ENCODE data around the gene SCML1.
A peak's percentile ranks its signal among the peaks of the same experiment; 100 is the strongest.

Gene SCML1

DNA sequence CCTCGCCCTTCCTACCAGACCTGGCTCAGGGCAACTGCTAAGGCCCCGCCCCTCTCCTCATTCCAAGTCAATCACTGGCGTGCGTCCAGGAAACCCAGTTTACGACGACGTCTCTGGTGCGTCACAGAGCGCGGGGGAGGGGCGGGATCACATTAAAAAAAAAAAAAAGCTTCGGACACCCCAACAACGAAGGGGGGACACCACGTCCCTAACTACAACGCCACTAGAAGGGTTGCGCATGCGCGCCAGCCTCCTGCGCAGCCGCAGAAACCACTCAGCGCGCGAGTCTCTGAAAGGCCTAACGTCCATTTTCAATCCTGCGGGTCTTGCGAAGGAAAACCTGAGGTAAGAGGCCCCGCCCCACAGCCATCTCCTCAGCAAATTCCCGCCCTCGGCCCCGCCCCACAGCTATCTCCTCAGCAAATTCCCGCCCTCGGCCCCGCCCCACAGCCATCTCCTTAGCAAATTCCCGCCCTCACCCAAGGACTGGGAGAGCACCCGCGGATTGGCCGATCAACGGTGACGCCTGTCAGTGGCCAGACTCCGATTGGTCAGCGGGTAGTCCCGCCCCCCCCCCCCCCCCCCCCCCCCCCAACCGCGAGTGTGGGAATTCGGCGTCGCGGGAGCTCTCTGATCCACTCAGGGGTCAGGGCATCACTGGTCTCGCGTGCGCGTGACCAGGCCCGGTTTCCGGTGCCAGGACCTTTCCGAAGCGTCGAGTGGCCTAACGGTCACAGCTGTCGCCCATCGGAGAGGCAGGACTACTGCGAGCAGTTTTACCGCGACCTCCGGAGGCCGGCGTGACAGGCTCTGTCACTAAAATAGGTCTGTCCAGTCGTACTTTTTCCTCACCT, at the start of gene SCML1:
TSS of gene SCML1 (plus strand) at position 638 of the 854 bp plus-strand sequence. CDS start 6,694 bp downstream, outside the sequence.
- DNase-seq (ENCODE audit: low spot score): peak; percentile 86

DNA sequence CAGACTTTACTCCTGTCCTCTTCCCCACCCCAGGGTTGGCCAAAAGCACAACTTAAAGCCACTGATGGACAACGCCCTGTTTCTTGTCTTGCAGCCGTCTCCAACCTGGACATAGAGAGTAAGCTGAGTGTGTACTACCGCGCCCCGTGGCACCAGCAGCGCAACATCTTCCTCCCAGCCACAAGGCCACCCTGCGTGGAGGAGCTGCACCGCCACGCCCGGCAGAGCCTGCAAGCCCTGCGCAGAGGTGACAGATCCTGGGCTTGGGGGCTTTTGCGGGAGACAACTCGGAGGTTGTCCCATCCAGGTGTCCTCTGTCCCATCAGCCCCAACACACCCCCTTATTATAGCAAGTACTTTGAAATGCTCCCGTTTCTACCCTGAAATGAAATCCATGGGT, 49.6 kb upstream of the SCML1 start:
- no peak for DNase-seq (ENCODE audit: low spot score)

GRCh38 chrX:17689971-17690409, 47.3 kb upstream of the SCML1 start:
- DNase-seq (ENCODE audit: low spot score): peak; percentile 32

DNA sequence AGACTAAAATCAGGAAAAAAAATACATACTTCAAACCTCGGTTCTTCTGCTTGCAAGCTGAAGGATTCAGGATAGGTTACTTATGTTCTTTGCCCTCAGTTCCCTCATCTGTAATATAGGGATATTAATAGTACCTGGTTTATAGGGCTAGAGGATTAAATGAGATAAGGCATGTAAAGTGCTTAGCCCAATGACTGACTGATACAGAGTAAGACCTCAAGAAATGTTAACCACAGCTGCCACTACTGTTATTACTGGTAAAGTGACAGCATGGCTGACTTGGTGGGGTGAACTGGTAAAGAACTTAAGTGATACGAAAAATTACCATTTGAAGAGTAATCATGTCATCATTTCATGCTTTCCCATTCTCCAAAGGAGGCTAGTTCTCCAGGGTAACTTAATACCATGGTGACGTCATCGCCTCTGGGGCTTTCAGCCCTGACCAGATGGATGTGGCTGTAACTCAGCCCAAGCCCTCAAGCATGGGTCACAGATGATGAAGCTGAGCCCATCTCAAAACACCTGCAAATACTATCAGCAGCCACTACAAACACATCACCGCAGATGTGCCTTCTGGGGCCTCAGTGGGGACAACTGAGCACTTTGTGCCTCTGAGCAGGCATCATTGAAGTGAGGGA, 44.5 kb upstream of the SCML1 start:
- no peak for DNase-seq (ENCODE audit: low spot score)

GRCh38 chrX:17697191-17697590, 40.1 kb upstream of the SCML1 start:
- no peak for DNase-seq (ENCODE audit: low spot score)

- no peak for DNase-seq (ENCODE audit: low spot score)
Measured at GRCh38 chrX:17700976-17701375, 36.3 kb upstream of the SCML1 start.

GRCh38 chrX:17703201-17703600, 34.1 kb upstream of the SCML1 start:
- DNase-seq (ENCODE audit: low spot score): no peak

- DNase-seq (ENCODE audit: low spot score): no peak
Measured at GRCh38 chrX:17705211-17705610, 32.1 kb upstream of the SCML1 start.

DNA sequence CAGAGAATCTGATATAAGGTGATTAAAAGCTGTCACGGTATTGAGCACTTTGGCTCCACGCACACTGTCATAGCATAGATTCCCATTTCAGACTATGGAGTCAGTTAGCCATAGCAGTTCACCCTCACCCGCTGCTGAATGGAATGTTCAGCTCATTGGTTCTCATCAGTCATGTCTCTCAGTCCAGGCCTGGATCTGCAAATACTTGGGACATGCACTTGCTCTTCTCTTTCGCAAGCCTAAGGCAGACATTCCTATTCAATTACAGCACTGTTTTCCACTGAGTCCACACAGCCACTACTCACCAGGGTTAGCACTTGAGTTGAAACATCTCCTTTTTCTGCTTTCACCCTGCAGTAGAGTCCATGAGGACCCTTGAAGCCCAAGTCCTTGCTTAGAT, 30.6 kb upstream of the SCML1 start:
- DNase-seq (ENCODE audit: low spot score): peak; percentile 44

GRCh38 chrX:17707731-17708130, 29.6 kb upstream of the SCML1 start:
- DNase-seq (ENCODE audit: low spot score): no peak

DNA sequence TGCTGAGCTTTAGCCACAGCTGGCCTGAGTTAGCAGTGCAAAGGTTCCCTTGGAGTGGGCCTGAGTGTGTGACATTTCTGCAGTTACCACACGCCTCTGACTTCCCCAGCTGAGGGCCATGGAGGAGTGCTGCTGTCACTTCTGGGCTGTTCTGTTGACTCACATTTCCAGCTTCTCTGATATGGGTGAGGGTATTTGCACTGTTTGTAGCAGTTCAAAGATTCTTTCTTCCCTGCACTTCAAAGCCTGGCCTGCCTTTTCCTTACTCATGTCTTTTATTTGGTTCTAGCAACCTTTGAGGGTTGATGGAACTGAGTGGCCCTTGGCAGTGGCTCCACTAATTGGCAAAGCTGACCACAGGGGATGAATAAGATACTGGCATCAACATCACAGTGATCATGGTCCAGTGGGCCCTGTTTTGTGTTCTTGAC, 26.4 kb upstream of the SCML1 start:
- DNase-seq (ENCODE audit: low spot score): no peak

GRCh38 chrX:17713288-17713687, 24.0 kb upstream of the SCML1 start:
- no peak for DNase-seq (ENCODE audit: low spot score)

DNA sequence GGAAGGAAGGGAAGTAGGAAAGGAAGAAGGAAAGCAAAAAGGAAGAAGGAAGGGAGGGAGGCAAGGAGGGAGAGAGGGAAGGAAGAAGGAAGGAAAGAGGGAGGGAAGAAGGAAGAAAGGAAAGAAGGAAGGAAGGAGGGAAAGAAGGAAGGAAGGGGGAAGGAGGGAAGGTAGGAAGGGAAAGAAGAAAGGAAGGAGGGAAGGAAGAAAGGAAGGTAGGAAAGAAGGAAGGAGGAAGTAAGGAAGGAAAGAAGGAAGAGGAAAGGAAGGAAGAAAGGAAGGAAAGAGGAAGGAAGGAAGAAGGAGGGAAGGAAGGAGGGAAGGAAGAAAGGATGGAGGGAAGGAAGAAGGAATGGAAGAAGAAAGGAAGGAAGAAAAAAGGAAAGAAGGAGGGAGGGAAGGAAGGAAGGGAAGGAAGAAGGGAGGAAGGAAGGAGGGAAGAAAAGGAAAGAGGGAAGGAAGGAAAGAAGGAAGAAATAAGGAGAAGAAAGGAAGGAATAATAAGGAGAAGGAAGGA, 18.6 kb upstream of the SCML1 start:
- no peak for DNase-seq (ENCODE audit: low spot score)

- DNase-seq (ENCODE audit: low spot score): no peak
Measured at GRCh38 chrX:17719711-17720110, 17.6 kb upstream of the SCML1 start.

GRCh38 chrX:17721715-17722114, 15.6 kb upstream of the SCML1 start:
- DNase-seq (ENCODE audit: low spot score): no peak

- no peak for DNase-seq (ENCODE audit: low spot score)
Measured at GRCh38 chrX:17725181-17725580, 12.1 kb upstream of the SCML1 start.

- DNase-seq (ENCODE audit: low spot score): peak; percentile 13
Measured at GRCh38 chrX:17732138-17732783, 5.0 kb upstream of the SCML1 start.

DNA sequence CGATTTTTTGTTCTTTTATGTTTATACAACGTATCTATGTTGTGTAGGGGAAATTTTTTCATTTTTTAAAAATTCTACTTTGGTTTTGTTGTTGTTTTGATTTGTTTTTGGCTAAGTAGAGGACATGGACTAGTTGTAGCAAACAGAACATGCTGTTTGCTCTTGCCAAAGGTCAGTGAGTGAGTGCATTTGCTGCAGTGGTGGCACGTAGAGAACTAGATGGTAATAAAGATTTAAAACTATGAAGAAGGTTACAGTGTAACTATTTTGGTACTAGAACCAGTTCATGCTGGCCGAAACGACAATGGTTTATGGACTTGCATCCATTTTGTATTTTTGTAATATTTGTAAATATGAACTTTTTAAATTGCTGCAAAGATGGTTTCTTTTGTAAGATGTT, 1.9 kb upstream of the SCML1 start:
- DNase-seq (ENCODE audit: low spot score): no peak

DNA sequence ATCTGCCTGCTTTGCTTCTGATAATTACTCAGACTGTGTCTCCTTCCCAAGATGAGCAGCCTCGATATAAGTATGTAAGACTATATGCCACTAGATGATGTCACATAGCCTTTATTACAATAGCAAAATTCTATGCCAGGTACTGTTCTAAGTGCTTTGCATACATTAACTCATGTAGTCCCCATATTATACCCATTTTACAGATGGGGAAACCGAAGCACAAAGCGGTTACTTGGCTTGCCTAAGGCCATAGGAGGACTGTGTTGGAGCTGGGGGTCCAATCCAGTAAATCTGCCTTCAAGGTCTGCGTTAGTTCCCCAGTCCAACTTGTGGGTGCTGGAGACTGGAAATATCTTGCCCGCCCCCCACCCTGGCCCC, 826 bp upstream of the SCML1 start:
- DNase-seq (ENCODE audit: low spot score): no peak

GRCh38 chrX:17737710-17737985, 355 bp downstream of the SCML1 start:
- DNase-seq (ENCODE audit: low spot score): no peak

GRCh38 chrX:17737986-17738713, 857 bp downstream of the SCML1 start:
- DNase-seq (ENCODE audit: low spot score): peak; percentile 9

Measured in hepatic stellate cell (primary cell).